Spinal cord (tissue), 10 donors: ENCODE results near the gene LY6G6F. TPM values are rescaled to one million over a fixed set of nuclear protein-coding genes. Genes with fewer than 3 reads are reported as not detected.

Source experiments
- DNase-seq, 6 donors: peaks; one replicate each; pipeline versions ENCODE4 v3.0.0 to v3.0.0-alpha.2; 2013 to 2015; ENCODE audit warnings: low spot score in 6 of 6, low read depth in 4 of 6
- H3K27ac ChIP-seq: one replicate; pipeline ENCODE4 v1.5.1; 2013; ENCODE audit warnings: low read depth, low read length, control low read depth
- H3K27me3 ChIP-seq: one replicate; pipeline ENCODE4 v1.6.1; 2013; ENCODE audit warnings: low read length; ENCODE audit not compliant: control insufficient read depth, insufficient read depth
- H3K36me3 ChIP-seq: one replicate; pipeline ENCODE4 v1.6.1; 2013; ENCODE audit warnings: low read length; ENCODE audit not compliant: control insufficient read depth, insufficient read depth
- H3K4me1 ChIP-seq: one replicate; pipeline ENCODE4 v1.6.1; 2013; ENCODE audit warnings: low read length; ENCODE audit not compliant: control insufficient read depth, insufficient read depth
- H3K4me3 ChIP-seq: one replicate; pipeline ENCODE4 v1.5.1; 2013; ENCODE audit warnings: low read depth, low read length, control low read depth
- H3K9me3 ChIP-seq: one replicate; pipeline ENCODE4 v1.6.1; 2013; ENCODE audit warnings: low read length; ENCODE audit not compliant: control insufficient read depth, insufficient read depth
- WGBS: methylation state at CpG from one replicate; pipeline ENCODE4 v1.1.5; 2013; ENCODE audit warnings: missing lambda C conversion rate; ENCODE audit not compliant: insufficient coverage; 5-methylcytosine and 5-hydroxymethylcytosine counted together
- polyA plus RNA-seq, 2 donors: library from polyadenylated mRNA; unstranded; fragments of 120-200 nt; gene quantifications; one replicate each; pipeline ENCODE4 v1.2.1, GENCODE V29; 2013; ENCODE audit not compliant: insufficient read length in 2 of 2
- total RNA-seq, 2 donors: library from RNA; depleted of rRNA in 1 of 2; stranded (reverse); fragments of 120-200 nt in 1 of 2; fragments of >200 nt in 1 of 2; gene quantifications; one replicate each; pipeline versions ENCODE4 v1.2.3 to v1.2.4, GENCODE V29; 2013 to 2014
- donor health status: healthy.

LY6G6F gene
- total and polyA plus RNA-seq, 4 donors = 0.27 to 0.30 TPM; not detected in 2

- H3K4me3 ChIP-seq = no peak overlapping the region
- H3K4me1 ChIP-seq = peaks cover 41% of the 10 kb centered on the region
- H3K27ac ChIP-seq = peak overlapping the region; percentile 84
- H3K36me3 ChIP-seq = peaks cover 7% of the 10 kb centered on the region
- peak in 2 of 6 donors; percentile 23 to 65 for DNase-seq
- H3K9me3 ChIP-seq = no peaks in the 10 kb centered on the region
- H3K27me3 ChIP-seq = peaks cover 2% of the 10 kb centered on the region
- 39% methylated on average over 4 of the region's 6 CpGs for WGBS
These were observed 31.6 kb downstream of the LY6G6F start for GRCh38 chr6:31737991-31738979.

- H3K27ac ChIP-seq = peak within 1 kb of the TSS; percentile 88
- H3K36me3 ChIP-seq = peaks cover 4% of the 10 kb centered on the region
- peak; percentile 91 to 100 (median 98) for DNase-seq
- H3K4me1 ChIP-seq = peaks cover 32% of the 10 kb centered on the region
- under 1% methylated on average over 52 of the region's 58 CpGs for WGBS
- H3K9me3 ChIP-seq = no peaks in the 10 kb centered on the region
- H3K4me3 ChIP-seq = peak within 1 kb of the TSS; percentile 97
- H3K27me3 ChIP-seq = peaks cover 2% of the 10 kb centered on the region
These were observed 33.2 kb downstream of the LY6G6F start, which contains the start of gene MSH5 for GRCh38 chr6:31739639-31740396. Gene MSH5, plus strand, starts transcription at chr6:31740005. Its CDS starts 462 bp downstream, at chr6:31740467.

GRCh38 chr6:31740397-31741223 lies 33.9 kb downstream of the LY6G6F start:
- Histone ChIP-seq H3K36me3 (peaks cover 4% of the 10 kb centered on the region), H3K4me3 (peak overlapping the region; percentile 97), H3K9me3 (no peaks in the 10 kb centered on the region), H3K27me3 (no peaks in the 10 kb centered on the region), H3K4me1 (peaks cover 26% of the 10 kb centered on the region), H3K27ac (peak overlapping the region; percentile 88)
- DNase-seq = no peak
- WGBS = 12% methylated on average over 23 of the region's 29 CpGs

- no peak for DNase-seq
- 89% methylated on average over 1 of the region's 2 CpGs for WGBS
- Histone ChIP-seq H3K4me1 (peaks cover 24% of the 10 kb centered on the region), H3K9me3 (no peaks in the 10 kb centered on the region), H3K36me3 (peaks cover 4% of the 10 kb centered on the region), H3K27me3 (no peaks in the 10 kb centered on the region), H3K4me3 (no peak overlapping the region), H3K27ac (no peak overlapping the region)
These were observed 35.1 kb downstream of the LY6G6F start for GRCh38 chr6:31741815-31742214.

- no peak overlapping the region for H3K27ac ChIP-seq
- no peaks in the 10 kb centered on the region for H3K9me3 ChIP-seq
- H3K4me1 ChIP-seq = peaks cover 21% of the 10 kb centered on the region
- no peaks in the 10 kb centered on the region for H3K27me3 ChIP-seq
- no peak overlapping the region for H3K4me3 ChIP-seq
- 100% methylated on average over 2 of the region's 3 CpGs for WGBS
- DNase-seq = no peak
- H3K36me3 ChIP-seq = peaks cover 10% of the 10 kb centered on the region
These were observed 36.2 kb downstream of the LY6G6F start for GRCh38 chr6:31742894-31743293.

- H3K36me3 ChIP-seq = peaks cover 10% of the 10 kb centered on the region
- peaks cover 13% of the 10 kb centered on the region for H3K4me1 ChIP-seq
- no peak overlapping the region for H3K27ac ChIP-seq
- no peak for DNase-seq
- H3K27me3 ChIP-seq = no peaks in the 10 kb centered on the region
- no peaks in the 10 kb centered on the region for H3K9me3 ChIP-seq
- no peak overlapping the region for H3K4me3 ChIP-seq
- 71% methylated on average over 1 of the region's 1 CpG for WGBS
These were observed 37.8 kb downstream of the LY6G6F start for GRCh38 chr6:31744422-31744821.

GRCh38 chr6:31749301-31750036 lies 42.8 kb downstream of the LY6G6F start:
- Histone ChIP-seq H3K9me3 (no peaks in the 10 kb centered on the region), H3K27me3 (no peaks in the 10 kb centered on the region), H3K36me3 (peaks cover 6% of the 10 kb centered on the region), H3K4me1 (no peaks in the 10 kb centered on the region), H3K4me3 (no peak overlapping the region), H3K27ac (no peak overlapping the region)
- 100% methylated on average over 4 of the region's 8 CpGs for WGBS
- DNase-seq = no peak

GRCh38 chr6:31750411-31751022 lies 43.9 kb downstream of the LY6G6F start:
- H3K36me3 ChIP-seq = peaks cover 6% of the 10 kb centered on the region
- no peak overlapping the region for H3K27ac ChIP-seq
- DNase-seq = no peak
- no peak overlapping the region for H3K4me3 ChIP-seq
- no peaks in the 10 kb centered on the region for H3K9me3 ChIP-seq
- 96% methylated on average over 6 of the region's 7 CpGs for WGBS
- no peaks in the 10 kb centered on the region for H3K27me3 ChIP-seq
- H3K4me1 ChIP-seq = no peaks in the 10 kb centered on the region
